Heart left ventricle (tissue), 16 donors: ENCODE data around the gene FBLN2. TPM values are rescaled to one million over a fixed set of nuclear protein-coding genes. Genes with fewer than 3 reads are reported as not detected.

ENCODE experiments used
- ATAC-seq, 4 donors: fragments of 200-7000 bp; cut with Tn5 transposase; one replicate each; pipeline ENCODE4 v1.9.1; 2020 to 2022; ENCODE audit warnings: moderate library complexity in 4 of 4, mild to moderate bottlenecking in 3 of 4, moderate number of reproducible peaks in 1 of 4
- DNase-seq, 5 donors: peaks; one replicate each; pipeline ENCODE4 v3.0.0-alpha.2; 2020
- H3K27ac ChIP-seq, 12 donors: fragments of 200-600 bp; sonication (generic) in 4 of 12; one replicate each; pipeline versions ENCODE4 v1.5.0 to v1.8.0; 2016 to 2022; ENCODE audit warnings: mild to moderate bottlenecking in 2 of 12
- H3K27me3 ChIP-seq, 9 donors: fragments of 200-600 bp; sonication (generic) in 2 of 9; one replicate each; pipeline versions ENCODE4 v1.5.1 to v1.8.0; 2016 to 2022; ENCODE audit warnings: mild to moderate bottlenecking in 3 of 9
- H3K36me3 ChIP-seq, 9 donors: fragments of 200-600 bp; sonication (generic) in 2 of 9; one replicate each; pipeline versions ENCODE4 v1.5.0 to v1.8.0; 2018 to 2022; ENCODE audit warnings: mild to moderate bottlenecking in 2 of 9
- H3K4me1 ChIP-seq, 12 donors: fragments of 200-600 bp; sonication (generic) in 4 of 12; one replicate each; pipeline versions ENCODE4 v1.5.0 to v1.8.0; 2016 to 2022; ENCODE audit warnings: mild to moderate bottlenecking in 3 of 12
- H3K4me3 ChIP-seq, 12 donors: fragments of 200-600 bp; sonication (generic) in 4 of 12; one replicate each; pipeline versions ENCODE4 v1.5.0 to v1.8.0; 2017 to 2022; ENCODE audit warnings: mild to moderate bottlenecking in 9 of 12, moderate library complexity in 4 of 12
- H3K9me3 ChIP-seq, 12 donors: fragments of 200-600 bp; sonication (generic) in 4 of 12; one replicate each; pipeline versions ENCODE4 v1.5.0 to v1.8.0; 2016 to 2022; ENCODE audit warnings: mild to moderate bottlenecking in 1 of 12
- POLR2A ChIP-seq, 2 donors: fragments of 450-650 bp; IDR thresholded peaks; one replicate each; pipeline ENCODE4 v1.6.1; 2017; ENCODE audit warnings: antibody characterized with exemption in 2 of 2, mild to moderate bottlenecking in 2 of 2, moderate library complexity in 2 of 2
- WGBS, 4 donors: extraction: QIAGEN DNeasy Blood & Tissue Kit in 2 of 4; methylation state at CpG; one replicate each; pipeline versions ENCODE4 v1.1.5 to v1.1.7; 2013 to 2018; 5-methylcytosine and 5-hydroxymethylcytosine counted together
- intact Hi-C, 10 donors: fragments of 100-400 bp; cut with DNase I; formaldehyde crosslinking; loops; one replicate each; pipeline versions ENCODE4 v1.11.1 to v1.14.2; 2022
- polyA plus RNA-seq, 2 donors: library from polyadenylated mRNA; stranded (reverse); fragments of 200-250 nt; gene quantifications; one replicate each; pipeline ENCODE4 v1.2.3, GENCODE V29; 2013
- total RNA-seq, 9 donors: library from RNA; depleted of rRNA in 2 of 9; stranded (reverse); fragments of >200 nt in 2 of 9; fragmentation: NEBNext Ultra II Directional in 3 of 9; extraction: Animal tissue kit (Norgen Biotek cat#: 25700) in 3 of 9; gene quantifications; one replicate each; pipeline versions ENCODE4 v1.1.0 to v1.2.4, GENCODE V29; 2016 to 2023
- TF ChIP-seq, protein P1 (sequence below), 12 donors: fragments of 200-600 bp; sonication (generic) in 4 of 12; IDR thresholded peaks; one replicate each; pipeline versions ENCODE4 v1.5.0 to v1.8.0; 2018 to 2022; ENCODE audit warnings: antibody characterized with exemption in 12 of 12, mild to moderate bottlenecking in 5 of 12
- donor health status: ischemic (EF 13 %, LVEDD 7.1; RV severe dilation, severe dysfunction).
- donor health status: healthy with polysubstance abuse.
- donor health status: DM: no; HTN: yes; CAD: no.
- donor health status: DM: no; HTN: no; CAD: no.
- donor health status: ischemic (EF 25% LVEDD 6.9; RV normal size, moderate dysfunction).
- donor health status: ischemic (EF 25% LVEDD 5.7; RV mildly dilated, moderate dysfunction).
- donor health status: healthy.
- donor health status: DM: yes; HTN: yes; CAD: no.
- donor health status: ischemic (EF 35%, LVEDD 5.7; RV mildly dilated, moderate dysfunction).
- donor health status: nonischemic (EF 11% LVEDD 7.7; RV severe dilation, severe dysfunction).
- donor health status: DM: yes; HTN: yes; CAD: no.
- donor health status: PGD.
- donor health status: ischemic (EF 29% LVEDD 5.4; RV normal size, mild dysfunction).
- donor health status: nonischemic (EF 23%, LVEDD 6.1; RV moderate dilation, normal function).

The FBLN2 gene
- total and polyA plus RNA-seq, 11 donors = 16.5 to 118 (median 42.7) TPM

GRCh38 chr3:13528217-13528867 is 20.6 kb upstream of the FBLN2 start:
- intact Hi-C loops = no loop called here
- WGBS, 4 donors = 54 to 62% (median 59%) methylated on average over 11 of the region's 11 CpGs
- peak in 3 of 4 donors; percentile 5 to 25 (median 13) for ATAC-seq
- Histone ChIP-seq H3K27me3 (no peaks in the 10 kb centered on the region), H3K4me1 (peaks cover 0 to 42% (median 8%) of the 10 kb centered on the region in 12 donors), H3K9me3 (no peaks in the 10 kb centered on the region), H3K27ac (peak overlapping the region in 7 of 12 donors; percentile 10 to 53 (median 34)), H3K4me3 (no peak overlapping the region), H3K36me3 (no peaks in the 10 kb centered on the region)
- peak in 2 of 5 donors; percentile 56 to 63 for DNase-seq
- TF ChIP-seq, protein P1, sequence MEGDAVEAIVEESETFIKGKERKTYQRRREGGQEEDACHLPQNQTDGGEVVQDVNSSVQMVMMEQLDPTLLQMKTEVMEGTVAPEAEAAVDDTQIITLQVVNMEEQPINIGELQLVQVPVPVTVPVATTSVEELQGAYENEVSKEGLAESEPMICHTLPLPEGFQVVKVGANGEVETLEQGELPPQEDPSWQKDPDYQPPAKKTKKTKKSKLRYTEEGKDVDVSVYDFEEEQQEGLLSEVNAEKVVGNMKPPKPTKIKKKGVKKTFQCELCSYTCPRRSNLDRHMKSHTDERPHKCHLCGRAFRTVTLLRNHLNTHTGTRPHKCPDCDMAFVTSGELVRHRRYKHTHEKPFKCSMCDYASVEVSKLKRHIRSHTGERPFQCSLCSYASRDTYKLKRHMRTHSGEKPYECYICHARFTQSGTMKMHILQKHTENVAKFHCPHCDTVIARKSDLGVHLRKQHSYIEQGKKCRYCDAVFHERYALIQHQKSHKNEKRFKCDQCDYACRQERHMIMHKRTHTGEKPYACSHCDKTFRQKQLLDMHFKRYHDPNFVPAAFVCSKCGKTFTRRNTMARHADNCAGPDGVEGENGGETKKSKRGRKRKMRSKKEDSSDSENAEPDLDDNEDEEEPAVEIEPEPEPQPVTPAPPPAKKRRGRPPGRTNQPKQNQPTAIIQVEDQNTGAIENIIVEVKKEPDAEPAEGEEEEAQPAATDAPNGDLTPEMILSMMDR (IDR thresholded peaks at IDR 0.05) = peak in 4 of 12 donors; percentile 4 to 34 (median 30)
- TF ChIP-seq POLR2A (IDR thresholded peaks at IDR 0.05) = no peak

- 73 to 85% (median 80%) methylated on average over 5 of the region's 5 CpGs for WGBS, 4 donors
- H3K4me1 ChIP-seq = peaks cover 0 to 42% (median 8%) of the 10 kb centered on the region in 12 donors
- ATAC-seq (no peak), DNase-seq (peak in 2 of 5 donors; percentile 20 to 25)
- H3K4me3 ChIP-seq = no peak overlapping the region
- H3K9me3 ChIP-seq = no peaks in the 10 kb centered on the region
- TF ChIP-seq POLR2A (IDR thresholded peaks at IDR 0.05) = no peak
- TF ChIP-seq, protein P1 (IDR thresholded peaks at IDR 0.05) = no peak
- intact Hi-C loops = no loop called here
- H3K36me3 ChIP-seq = no peaks in the 10 kb centered on the region
- H3K27me3 ChIP-seq = no peaks in the 10 kb centered on the region
- H3K27ac ChIP-seq = peak overlapping the region in 8 of 12 donors; percentile 17 to 57 (median 47)
These were observed 19.5 kb upstream of the FBLN2 start for GRCh38 chr3:13529196-13530112.

- no peak overlapping the region for H3K4me3 ChIP-seq
- TF ChIP-seq, protein P1 (IDR thresholded peaks at IDR 0.05) = no peak
- no peak for TF ChIP-seq POLR2A (IDR thresholded peaks at IDR 0.05)
- H3K27me3 ChIP-seq = no peaks in the 10 kb centered on the region
- H3K4me1 ChIP-seq = peaks cover 0 to 42% (median 8%) of the 10 kb centered on the region in 12 donors
- intact Hi-C loops = no loop called here
- WGBS, 4 donors = 60 to 78% (median 77%) methylated on average over 12 of the region's 12 CpGs
- no peaks in the 10 kb centered on the region for H3K36me3 ChIP-seq
- peak overlapping the region in 10 of 12 donors; percentile 12 to 57 (median 38) for H3K27ac ChIP-seq
- peak in 2 of 5 donors; percentile 31 to 65 for DNase-seq
- ATAC-seq = no peak
- H3K9me3 ChIP-seq = no peaks in the 10 kb centered on the region
These were observed 18.5 kb upstream of the FBLN2 start for GRCh38 chr3:13530241-13531009.
